ENCODE data around the gene LASP1NB.

GRCh38 chr17:38943607-38944006 is 18.2 kb downstream of the LASP1NB start:
- TF ChIP-seq CTCF (IDR thresholded peaks at IDR 0.05) (no peak), POLR2A (IDR thresholded peaks at IDR 0.05) (no peak)
